Colon (tissue), 2 donors: ENCODE results near the gene ZNRD2.

ENCODE experiments used
- FAIRE-seq: peaks from 2 replicates; lab custom pipeline; 2012; peaks lifted over from hg19 to GRCh38; lab: Jason Lieb, UNC
- donor health status: control.
- donor health status: control.

Gene ZNRD2

DNA sequence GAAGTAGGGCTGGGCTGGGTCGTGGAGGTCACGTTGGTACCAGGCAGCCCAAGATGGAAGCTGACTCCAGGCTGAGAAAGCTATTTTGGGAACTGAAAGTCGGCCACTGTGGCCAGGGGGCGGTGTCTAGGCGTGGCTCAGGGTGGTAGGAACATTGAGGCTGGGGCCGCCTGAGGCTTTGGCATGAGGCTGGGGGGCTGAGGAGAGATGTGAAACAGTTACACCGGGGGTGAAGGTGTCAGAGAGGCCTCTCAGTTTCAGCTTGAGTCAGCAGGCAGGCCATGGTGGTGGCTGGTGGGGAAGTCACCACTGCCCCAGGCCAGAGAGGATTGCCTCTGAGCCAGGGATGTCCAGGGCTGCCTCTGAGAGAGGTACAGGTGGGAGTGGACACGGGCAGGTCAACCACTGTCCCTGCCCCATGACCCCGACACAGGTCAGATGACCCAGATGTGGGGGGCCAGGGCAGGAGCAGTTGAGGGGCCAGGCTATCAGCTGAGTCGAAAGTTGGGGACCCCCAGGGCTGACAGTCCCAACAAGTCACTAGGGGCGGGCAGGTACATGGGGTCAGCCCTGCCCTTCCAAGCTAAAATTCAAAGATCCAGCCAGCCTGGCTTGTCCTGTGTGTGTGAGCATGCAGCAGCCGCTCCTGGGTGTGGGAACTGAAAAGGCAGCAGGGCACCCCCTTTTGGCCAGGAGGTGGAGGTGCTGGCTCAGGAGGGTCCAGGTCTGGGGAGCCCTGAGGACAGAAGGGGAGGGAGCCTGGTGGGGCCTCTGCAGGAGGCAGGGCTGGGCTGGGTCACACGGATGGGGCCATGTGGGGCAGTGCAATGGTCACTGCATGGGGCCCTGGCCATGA, 18.1 kb downstream of the ZNRD2 start:
- FAIRE-seq, result no peak

- FAIRE-seq, result no peak
Observed at GRCh38 chr11:65589444-65590239, 19.4 kb downstream of the ZNRD2 start.

GRCh38 chr11:65590240-65590738, 20.0 kb downstream of the ZNRD2 start:
- FAIRE-seq, result no peak

- no peak for FAIRE-seq
Observed at GRCh38 chr11:65591939-65592857, 21.9 kb downstream of the ZNRD2 start.

DNA sequence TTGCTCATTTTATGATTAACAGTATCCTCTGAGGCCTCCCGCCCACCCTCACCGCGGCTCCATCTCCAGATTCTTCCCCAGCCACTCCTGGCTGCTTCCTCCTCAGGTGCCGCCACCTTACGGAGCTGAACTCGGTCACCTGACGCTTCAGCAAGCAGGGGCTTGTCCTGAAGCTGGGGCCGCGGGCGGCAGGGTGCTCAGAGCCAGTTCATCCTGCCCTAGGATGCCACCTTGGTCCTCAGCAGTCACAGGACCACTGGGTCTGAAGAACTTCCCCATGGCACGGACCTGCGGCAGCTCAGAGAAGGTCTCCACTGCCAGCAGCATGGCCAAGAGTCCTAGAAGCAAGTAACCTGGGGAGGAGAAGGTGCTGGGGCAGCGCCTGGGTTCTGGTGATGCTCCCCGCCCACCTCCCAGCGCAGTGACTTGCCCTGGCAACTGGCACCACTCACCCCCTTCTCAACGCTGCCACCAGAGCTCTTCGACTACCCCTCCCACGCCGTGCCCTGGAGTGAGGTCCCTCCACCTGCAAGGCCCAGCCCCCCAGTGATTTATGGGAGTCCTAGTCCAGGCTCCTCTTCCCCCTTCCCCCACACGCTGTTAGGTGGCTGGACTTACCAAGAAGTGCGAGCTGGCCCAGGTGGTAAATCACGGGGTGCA, 22.7 kb downstream of the ZNRD2 start:
- FAIRE-seq, result no peak

DNA sequence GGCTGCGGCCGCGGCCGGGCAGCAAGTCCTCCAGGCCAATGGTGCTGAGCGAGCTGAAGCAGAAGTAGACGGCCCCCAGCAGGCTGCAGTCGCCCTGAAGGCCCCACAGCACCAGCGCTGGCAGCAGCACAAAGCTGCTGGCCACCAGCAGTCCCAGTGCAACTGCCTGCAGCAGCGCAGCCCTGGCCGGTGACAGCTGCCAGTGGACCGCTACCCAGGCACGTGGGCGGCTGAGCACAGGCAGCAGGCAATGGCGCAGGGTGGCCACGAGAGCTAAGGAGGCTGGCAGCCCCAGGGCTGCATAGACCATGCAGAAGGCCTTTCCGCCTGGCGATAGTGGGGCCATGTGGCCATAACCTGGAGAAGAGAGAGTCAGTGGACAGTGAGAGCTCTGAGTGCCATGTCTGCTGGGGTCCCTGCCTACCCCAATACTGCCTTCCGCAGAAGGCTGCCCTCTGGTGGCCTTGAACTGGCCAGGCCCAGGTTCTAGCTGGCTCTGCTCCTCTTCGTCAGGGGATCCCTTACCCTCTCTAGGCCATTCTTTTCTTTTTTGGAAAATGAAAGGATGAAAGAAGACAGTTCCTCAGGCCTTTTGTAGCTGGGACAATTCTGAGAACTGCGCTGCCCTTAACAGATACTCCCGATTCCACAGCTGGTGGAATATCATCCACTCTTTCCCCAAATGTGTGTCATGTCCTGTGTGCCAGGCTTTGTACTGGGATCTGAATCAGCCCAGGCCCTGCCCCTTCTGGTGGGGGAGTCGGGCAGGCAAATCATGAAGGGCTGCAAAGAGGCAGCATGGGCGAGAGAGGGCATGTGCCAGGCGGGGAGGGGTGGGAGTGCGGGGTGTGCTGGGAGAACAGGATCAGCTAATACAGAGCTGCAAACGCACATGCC, 23.5 kb downstream of the ZNRD2 start:
- FAIRE-seq, result no peak

DNA sequence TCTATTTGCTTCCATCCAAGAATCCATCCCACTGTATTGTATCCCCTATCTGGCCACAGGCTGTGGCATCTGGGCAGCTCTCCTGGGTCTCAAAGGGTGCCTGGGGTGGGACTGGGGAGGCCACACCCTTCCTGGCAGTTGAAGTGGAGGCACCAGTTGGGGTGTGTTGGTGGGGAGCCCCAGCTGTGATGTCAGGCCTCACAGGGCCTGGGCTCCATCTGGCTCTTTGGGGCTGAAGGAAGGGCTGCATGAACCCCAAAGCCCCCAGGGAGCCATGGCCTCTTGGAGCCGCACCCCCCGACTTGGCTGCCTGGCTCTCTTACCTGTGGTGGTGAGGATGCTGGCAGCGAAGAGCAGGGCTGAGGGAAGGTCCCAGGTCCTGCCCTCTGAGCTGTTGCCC, 24.9 kb downstream of the ZNRD2 start:
- FAIRE-seq, result no peak

GRCh38 chr11:65595543-65596281, 25.4 kb downstream of the ZNRD2 start, which contains the start of gene KCNK7:
KCNK7 (minus strand) TSS chr11:65595800; CDS start chr11:65595772, 28 bp downstream.
- FAIRE-seq, result no peak

DNA sequence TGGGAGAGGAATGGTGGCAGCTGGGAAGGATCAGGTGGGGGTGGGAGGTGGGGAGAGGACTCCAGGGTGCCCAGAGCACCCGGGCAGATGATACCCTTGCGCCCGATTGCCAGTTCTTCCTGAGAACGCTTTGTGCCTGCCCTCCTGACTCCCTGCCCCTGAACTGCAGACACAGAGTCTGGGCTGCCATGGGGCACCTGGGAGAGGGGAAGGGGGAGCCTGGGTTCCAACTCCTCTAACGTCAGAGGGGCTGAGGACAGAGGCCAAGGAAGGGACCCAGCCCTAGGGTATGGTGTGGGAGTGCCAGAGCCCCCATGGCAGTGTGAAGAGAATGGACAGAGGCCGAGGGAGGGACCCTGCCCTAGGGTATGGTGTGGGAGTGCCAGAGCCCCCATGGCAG, 26.2 kb downstream of the ZNRD2 start:
- FAIRE-seq, result no peak

- FAIRE-seq, result no peak
Observed at GRCh38 chr11:65598258-65598699, 28.0 kb downstream of the ZNRD2 start.

GRCh38 chr11:65599216-65599954, 29.1 kb downstream of the ZNRD2 start:
- no peak for FAIRE-seq

DNA sequence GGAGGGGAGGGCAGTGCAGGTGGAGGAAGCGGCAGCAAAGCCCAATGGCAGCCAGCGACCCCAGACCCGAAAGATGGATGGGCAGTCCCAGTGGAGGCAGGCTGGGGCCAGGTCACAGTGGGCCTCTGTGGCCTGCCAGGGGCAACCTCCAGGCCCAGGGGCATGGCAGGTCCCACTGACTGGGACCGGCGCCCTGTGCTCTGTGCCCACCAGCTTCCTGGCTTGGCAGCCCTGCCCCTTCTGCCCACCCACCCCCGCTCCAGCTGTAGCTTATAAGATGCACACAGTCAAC, 29.6 kb downstream of the ZNRD2 start:
- FAIRE-seq, result no peak

GRCh38 chr11:65604258-65604657, 34.0 kb downstream of the ZNRD2 start:
- no peak for FAIRE-seq

GRCh38 chr11:65606876-65607613, 36.8 kb downstream of the ZNRD2 start:
- no peak for FAIRE-seq

GRCh38 chr11:65607614-65608426, 37.5 kb downstream of the ZNRD2 start:
- FAIRE-seq, result no peak

- no peak for FAIRE-seq
Observed at GRCh38 chr11:65609229-65609628, 39.0 kb downstream of the ZNRD2 start.

GRCh38 chr11:65609665-65610064, 39.4 kb downstream of the ZNRD2 start:
- FAIRE-seq, result no peak
